SK-N-SH (cell line): ENCODE measurements around the gene CRTC1. TPM values are rescaled to one million over a fixed set of nuclear protein-coding genes. Genes with fewer than 3 reads are reported as not detected.
A peak's percentile ranks its signal among the peaks of the same experiment; 100 is the strongest.

Experiments used
- CTCF ChIA-PET: fragments of 300-600, 350-600 bp; formaldehyde crosslinking; extraction: SDS; loops from one replicate; lab custom pipeline; 2021; lab: Yijun Ruan, JAX
- POLR2A ChIA-PET: fragments of 350-600 bp; sonication (Branson Sonifier 250); formaldehyde crosslinking; extraction: SDS; loops from one replicate; lab custom pipeline; 2020; ENCODE audit warnings: antibody characterized with exemption, inconsistent platforms; lab: Yijun Ruan, JAX
- DNase-seq: peaks from one replicate; pipeline ENCODE4 v3.0.0; 2012
- H2AFZ ChIP-seq: fragments of 200-600 bp; sonication (generic); 2 replicates; pipeline ENCODE4 v1.8.1; 2016; ENCODE audit warnings: antibody characterized with exemption, mild to moderate bottlenecking, low read depth
- H3F3A ChIP-seq: fragments of 200-600 bp; sonication (generic); replicated peaks from 2 replicates; pipeline ENCODE3; 2016; ENCODE audit warnings: antibody characterized with exemption, mild to moderate bottlenecking; ENCODE audit not compliant: insufficient read depth
- H3K27ac ChIP-seq, 2 experiments: fragments of 200-500 bp in 1 of 2; fragments of 200-600 bp in 1 of 2; sonication (Bioruptor generic) in 1 of 2; sonication (generic), shearing (Covaris generic) in 1 of 2; 2 replicates each; pipeline versions ENCODE4 v1.5.1 to v1.6.1; 2014 to 2016; ENCODE audit warnings: low read depth in 2 of 2, inconsistent platforms in 1 of 2, low read length in 1 of 2, mild to moderate bottlenecking in 1 of 2, mixed read lengths in 1 of 2
- H3K27me3 ChIP-seq: fragments of 200-600 bp; sonication (generic), shearing (Covaris generic); 2 replicates; pipeline ENCODE4 v1.6.1; 2016; ENCODE audit warnings: mixed run types; ENCODE audit not compliant: insufficient read depth
- H3K36me3 ChIP-seq, 2 experiments: fragments of 200-500 bp in 1 of 2; fragments of 200-600 bp in 1 of 2; sonication (Bioruptor generic) in 1 of 2; sonication (generic) in 1 of 2; replicated peaks in 1 of 2; 2 replicates each; pipeline versions ENCODE3 to v1.5.1; 2014 to 2016; ENCODE audit warnings: low read length in 1 of 2, mild to moderate bottlenecking in 1 of 2; ENCODE audit not compliant: insufficient read depth in 2 of 2, control insufficient read depth in 1 of 2
- H3K4me1 ChIP-seq, 2 experiments: fragments of 200-500 bp in 1 of 2; fragments of 200-600 bp in 1 of 2; sonication (Bioruptor generic) in 1 of 2; sonication (generic), shearing (Covaris generic) in 1 of 2; 2 replicates each; pipeline versions ENCODE4 v1.5.1 to v1.6.1; 2014 to 2016; ENCODE audit warnings: low read depth in 1 of 2, low read length in 1 of 2, mixed run types in 1 of 2; ENCODE audit not compliant: insufficient read depth in 2 of 2, control insufficient read depth in 1 of 2
- H3K4me2 ChIP-seq: fragments of 200-600 bp; sonication (generic), shearing (Covaris generic); 2 replicates; pipeline ENCODE4 v1.6.1; 2017; ENCODE audit warnings: mixed run types
- H3K4me3 ChIP-seq, 2 experiments: fragments of 200-500 bp in 1 of 2; fragments of 200-600 bp in 1 of 2; sonication (Bioruptor generic) in 1 of 2; sonication (generic), shearing (Covaris generic) in 1 of 2; 2 replicates each; pipeline versions ENCODE4 v1.5.1 to v1.8.1; 2014 to 2016; ENCODE audit warnings: low read depth in 2 of 2, inconsistent platforms in 1 of 2, low read length in 1 of 2, mild to moderate bottlenecking in 1 of 2, mixed read lengths in 1 of 2, moderate library complexity in 1 of 2
- H3K79me2 ChIP-seq: fragments of 200-600 bp; sonication (generic); 2 replicates; pipeline ENCODE4 v1.8.1; 2017; ENCODE audit warnings: mild to moderate bottlenecking; ENCODE audit not compliant: insufficient read depth
- H3K9ac ChIP-seq: fragments of 200-600 bp; sonication (generic); 2 replicates; pipeline ENCODE4 v1.6.1; 2017; ENCODE audit warnings: mixed run types
- H3K9me2 ChIP-seq: fragments of 200-600 bp; sonication (generic); 2 replicates; pipeline ENCODE4 v1.6.1; 2017; ENCODE audit warnings: mixed run types
- H3K9me3 ChIP-seq: fragments of 200-600 bp; sonication (generic); 2 replicates; pipeline ENCODE4 v1.6.1; 2017; ENCODE audit warnings: mixed run types, mild to moderate bottlenecking, moderate library complexity
- H4K20me1 ChIP-seq: fragments of 200-600 bp; sonication (generic); 2 replicates; pipeline ENCODE4 v1.6.1; 2017; ENCODE audit warnings: mild to moderate bottlenecking, mixed run types; ENCODE audit not compliant: insufficient read depth
- CHD2 ChIP-seq: fragments of 150-350 bp; IDR thresholded peaks from 2 replicates; pipeline ENCODE4 v1.6.1; 2018; ENCODE audit warnings: low read length; ENCODE audit not compliant: partially characterized antibody
- CTCF ChIP-seq: fragments of 200-600 bp; sonication (generic); IDR thresholded peaks from 2 replicates; pipeline ENCODE4 v1.6.1; 2017; ENCODE audit warnings: antibody characterized with exemption, mild to moderate bottlenecking, moderate library complexity
- FOXJ3 ChIP-seq: sonication (generic); formaldehyde crosslinking; IDR thresholded peaks from 2 replicates; pipeline ENCODE4 v1.5.1; 2020; ENCODE audit warnings: mild to moderate bottlenecking, missing genetic modification reagents
- GATA2 ChIP-seq: sonication (generic); formaldehyde crosslinking; IDR thresholded peaks from 2 replicates; pipeline ENCODE4 v1.5.0; 2020; ENCODE audit warnings: mild to moderate bottlenecking, missing genetic modification reagents
- MEF2A ChIP-seq: IDR thresholded peaks from 2 replicates; pipeline ENCODE4 v1.4.0; 2012; ENCODE audit warnings: low read depth, borderline replicate concordance
- SMC3 ChIP-seq: IDR thresholded peaks from 2 replicates; pipeline ENCODE4 v1.6.1; 2012; ENCODE audit warnings: low read depth, low read length, improper control_type of control experiment
- TCF12 ChIP-seq: IDR thresholded peaks from 2 replicates; pipeline ENCODE4 v1.4.0; 2012
- TEAD4 ChIP-seq: IDR thresholded peaks from 2 replicates; pipeline ENCODE4 v1.4.0; 2012; ENCODE audit warnings: mild to moderate bottlenecking, borderline replicate concordance; ENCODE audit not compliant: insufficient read depth
- USF1 ChIP-seq: IDR thresholded peaks from 2 replicates; pipeline ENCODE4 v1.4.0; 2012; ENCODE audit warnings: low read depth, borderline replicate concordance
- WGBS: methylation state at CpG from one replicate; pipeline ENCODE4 v1.1.6; 2017; ENCODE audit warnings: low lambda C conversion rate; 5-methylcytosine and 5-hydroxymethylcytosine counted together
- polyA plus RNA-seq, 3 experiments: library from polyadenylated mRNA; depleted of rRNA; stranded (reverse); fragments of >200 nt; gene quantifications; 2 replicates each; pipeline ENCODE4 v1.2.3, GENCODE V29; 2012
- TF ChIP-seq, protein P1 (sequence below): fragments of 150-350 bp; IDR thresholded peaks from 2 replicates; pipeline ENCODE4 v1.6.1; 2017; ENCODE audit warnings: antibody characterized with exemption, low read length, low read depth, borderline replicate concordance
- TF ChIP-seq, protein P2 (sequence below): fragments of 150-350 bp; IDR thresholded peaks from 2 replicates; pipeline ENCODE4 v1.6.1; 2016; ENCODE audit warnings: mild to moderate bottlenecking, low read depth, low read length

The CRTC1 gene
- polyA plus RNA-seq, 1 of the 3 experiments (the other 2 are of a cell fraction), result 5.0 TPM

- CTCF ChIA-PET, result interaction anchor here (0.9 to 3.9 kb wide), 6 partner anchors 10 to 79 kb away, joined by 3 to 21 read pairs (median 4); partner anchors contain the start of gene UPF1
- no peak overlapping the region for H3K4me2 ChIP-seq
- peaks cover 0 to 3% of the 10 kb centered on the region in 2 experiments for H3K36me3 ChIP-seq
- H3K9ac ChIP-seq, result no peak overlapping the region
- H3K27ac ChIP-seq, result peak overlapping the region in 1 of 2 experiments; percentile 13; a peak in 1 of 4 replicates
- H3K4me1 ChIP-seq, result peaks cover 20 to 45% of the 10 kb centered on the region in 2 experiments; a peak in 3 of 4 replicates
- DNase-seq, result peak; percentile 86
- H3K9me2 ChIP-seq, result no peaks in the 10 kb centered on the region
- POLR2A ChIA-PET, result no interaction called here
- H3K9me3 ChIP-seq, result no peaks in the 10 kb centered on the region
- no peak overlapping the region for H3K4me3 ChIP-seq
- H2AFZ ChIP-seq, result no peak overlapping the region
- 83% methylated on average over 22 of the region's 30 CpGs for WGBS
- H3K79me2 ChIP-seq, result no peaks in the 10 kb centered on the region
- no peaks in the 10 kb centered on the region for H3K27me3 ChIP-seq
- TF ChIP-seq CHD2 (no peak), MEF2A (no peak), TEAD4 (no peak), CTCF (peak; percentile 13; the same call in 1 of the 2 replicates), FOXJ3 (CRISPR knock-in tag) (no peak)
- H3F3A ChIP-seq, result peaks cover 28% of the 10 kb centered on the region
- H4K20me1 ChIP-seq, result no peaks in the 10 kb centered on the region
These were observed 84.7 kb downstream of the CRTC1 start for GRCh38 chr19:18768046-18768771.

- no peaks in the 10 kb centered on the region for H3K9me2 ChIP-seq
- H3K79me2 ChIP-seq, result no peaks in the 10 kb centered on the region
- no peak overlapping the region for H3K4me3 ChIP-seq
- peaks cover 13 to 45% of the 10 kb centered on the region in 2 experiments; a peak in 3 of 4 replicates for H3K4me1 ChIP-seq
- H3K9me3 ChIP-seq, result no peaks in the 10 kb centered on the region
- H4K20me1 ChIP-seq, result no peaks in the 10 kb centered on the region
- WGBS, result 94% methylated on average over 14 of the region's 24 CpGs
- DNase-seq, result no peak
- H3K27ac ChIP-seq, result no peak overlapping the region
- CTCF ChIA-PET, result interaction anchor here (0.9 to 3.9 kb wide), 5 partner anchors 9 to 78 kb away, joined by 3 to 21 read pairs (median 3); partner anchors contain the start of gene UPF1
- peaks cover 18% of the 10 kb centered on the region for H3F3A ChIP-seq
- no peak overlapping the region for H3K9ac ChIP-seq
- no peaks in the 10 kb centered on the region for H3K27me3 ChIP-seq
- H3K4me2 ChIP-seq, result no peak overlapping the region
- H2AFZ ChIP-seq, result no peak overlapping the region
- H3K36me3 ChIP-seq, result peaks cover 0 to 3% of the 10 kb centered on the region in 2 experiments
- POLR2A ChIA-PET, result no interaction called here
- TF ChIP-seq TCF12 (no peak), USF1 (no peak), TEAD4 (no peak), CHD2 (no peak), SMC3 (no peak), MEF2A (no peak), GATA2 (CRISPR knock-in tag) (no peak), FOXJ3 (CRISPR knock-in tag) (no peak), CTCF (no peak)
- TF ChIP-seq, protein P1, sequence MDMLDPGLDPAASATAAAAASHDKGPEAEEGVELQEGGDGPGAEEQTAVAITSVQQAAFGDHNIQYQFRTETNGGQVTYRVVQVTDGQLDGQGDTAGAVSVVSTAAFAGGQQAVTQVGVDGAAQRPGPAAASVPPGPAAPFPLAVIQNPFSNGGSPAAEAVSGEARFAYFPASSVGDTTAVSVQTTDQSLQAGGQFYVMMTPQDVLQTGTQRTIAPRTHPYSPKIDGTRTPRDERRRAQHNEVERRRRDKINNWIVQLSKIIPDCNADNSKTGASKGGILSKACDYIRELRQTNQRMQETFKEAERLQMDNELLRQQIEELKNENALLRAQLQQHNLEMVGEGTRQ, result no peak
- TF ChIP-seq, protein P2, sequence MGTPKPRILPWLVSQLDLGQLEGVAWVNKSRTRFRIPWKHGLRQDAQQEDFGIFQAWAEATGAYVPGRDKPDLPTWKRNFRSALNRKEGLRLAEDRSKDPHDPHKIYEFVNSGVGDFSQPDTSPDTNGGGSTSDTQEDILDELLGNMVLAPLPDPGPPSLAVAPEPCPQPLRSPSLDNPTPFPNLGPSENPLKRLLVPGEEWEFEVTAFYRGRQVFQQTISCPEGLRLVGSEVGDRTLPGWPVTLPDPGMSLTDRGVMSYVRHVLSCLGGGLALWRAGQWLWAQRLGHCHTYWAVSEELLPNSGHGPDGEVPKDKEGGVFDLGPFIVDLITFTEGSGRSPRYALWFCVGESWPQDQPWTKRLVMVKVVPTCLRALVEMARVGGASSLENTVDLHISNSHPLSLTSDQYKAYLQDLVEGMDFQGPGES, result no peak
These were observed 85.8 kb downstream of the CRTC1 start for GRCh38 chr19:18768997-18769891.
